MM.1S (cell line): ENCODE measurements around the gene TYW1.
"Not testable (repeated sequence)": the region's sequence is repeated elsewhere in the genome, so short reads cannot be mapped to it uniquely, and the experiment has no call there.

ENCODE experiments used
- DNase-seq: peaks from one replicate; pipeline ENCODE4 v3.0.0-alpha.2; 2015
- H2AFZ ChIP-seq: fragments of 300-600 bp; sonication (generic); 2 replicates; pipeline ENCODE4 v1.6.0; 2016; ENCODE audit warnings: antibody characterized with exemption, low read length
- H3F3A ChIP-seq: fragments of 300-600 bp; sonication (generic); 2 replicates; pipeline ENCODE4 v1.6.1; 2016; ENCODE audit warnings: mild to moderate bottlenecking, antibody characterized with exemption, low read length, moderate library complexity, mixed read lengths; ENCODE audit not compliant: insufficient read depth
- H3K27ac ChIP-seq: fragments of 300-600 bp; sonication (generic); 2 replicates; pipeline ENCODE4 v1.5.1; 2016; ENCODE audit warnings: mild to moderate bottlenecking, low read length
- H3K27me3 ChIP-seq: fragments of 300-600 bp; sonication (generic); replicated peaks from 2 replicates; pipeline ENCODE4 v1.6.0; 2016; ENCODE audit warnings: low read length; ENCODE audit not compliant: insufficient read depth
- H3K36me3 ChIP-seq: fragments of 300-600 bp; sonication (generic); replicated peaks from 2 replicates; pipeline ENCODE4 v1.6.1; 2016; ENCODE audit warnings: mild to moderate bottlenecking, low read length, mixed read lengths; ENCODE audit not compliant: insufficient read depth
- H3K4me1 ChIP-seq: fragments of 300-600 bp; sonication (generic); 2 replicates; pipeline ENCODE4 v1.6.1; 2016; ENCODE audit warnings: low read length, mixed read lengths
- H3K4me2 ChIP-seq: fragments of 300-600 bp; sonication (generic); 2 replicates; pipeline ENCODE4 v1.6.0; 2016; ENCODE audit warnings: low read depth, low read length
- H3K4me3 ChIP-seq: fragments of 300-600 bp; sonication (generic); 2 replicates; pipeline ENCODE4 v1.5.1; 2016; ENCODE audit warnings: low read length, mixed read lengths
- H3K79me2 ChIP-seq: fragments of 300-600 bp; sonication (generic); 2 replicates; pipeline ENCODE4 v1.6.1; 2016; ENCODE audit warnings: mixed run types, low read length, mixed read lengths
- H3K9ac ChIP-seq: fragments of 300-600 bp; sonication (generic); 2 replicates; pipeline ENCODE4 v1.6.1; 2016; ENCODE audit warnings: low read length, mixed read lengths
- H3K9me2 ChIP-seq: fragments of 300-600 bp; sonication (generic); replicated peaks from 2 replicates; pipeline ENCODE4 v1.6.1; 2016; ENCODE audit warnings: mild to moderate bottlenecking, low read length, mixed read lengths; ENCODE audit not compliant: insufficient read depth
- H3K9me3 ChIP-seq: fragments of 300-600 bp; sonication (generic); replicated peaks from 2 replicates; pipeline ENCODE4 v1.6.1; 2016; ENCODE audit warnings: mild to moderate bottlenecking, low read length, mixed read lengths; ENCODE audit not compliant: insufficient read depth
- H4K20me1 ChIP-seq: fragments of 300-600 bp; sonication (generic); 2 replicates; pipeline ENCODE4 v1.6.1; 2016; ENCODE audit warnings: mild to moderate bottlenecking, low read length, moderate library complexity, mixed read lengths; ENCODE audit not compliant: insufficient read depth
- EZH2 ChIP-seq: fragments of 300-600 bp; sonication (generic); optimal IDR thresholded peaks from 2 replicates; pipeline ENCODE3; 2017; ENCODE audit warnings: low read depth, mild to moderate bottlenecking, antibody characterized with exemption, low read length, mixed read lengths
- EZH2phosphoT487 ChIP-seq: fragments of 300-600 bp; sonication (generic); IDR thresholded peaks from 2 replicates; pipeline ENCODE4 v1.6.1; 2018; ENCODE audit warnings: antibody characterized with exemption, low read length
- TF ChIP-seq, protein P1 (sequence below): fragments of 300-600 bp; sonication (generic); IDR thresholded peaks from 2 replicates; pipeline ENCODE4 v1.5.1; 2016; ENCODE audit warnings: antibody characterized with exemption, low read length, mixed read lengths

TYW1 gene

DNA sequence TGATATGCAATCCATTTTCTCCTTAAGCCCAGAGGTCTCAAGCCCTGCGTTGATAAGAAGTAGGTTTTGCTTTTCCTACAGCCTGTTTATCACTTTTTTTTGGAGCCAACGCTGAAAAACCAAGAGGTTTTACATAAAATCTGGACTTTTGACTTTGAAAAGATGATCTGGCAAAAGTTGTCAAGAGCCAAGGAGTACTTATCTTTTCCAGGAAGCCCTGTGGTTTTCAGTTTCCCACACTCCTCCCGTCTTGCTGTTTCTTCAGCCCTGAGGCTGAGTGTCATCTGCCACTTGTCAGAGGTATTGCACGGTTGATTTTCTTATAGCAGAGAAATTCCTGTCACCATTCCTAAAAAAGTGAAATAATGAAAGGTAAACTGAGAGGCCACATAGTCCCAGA, 108.7 kb downstream of the TYW1 start:
- TF ChIP-seq EZH2phosphoT487: no peak
- TF ChIP-seq, protein P1, sequence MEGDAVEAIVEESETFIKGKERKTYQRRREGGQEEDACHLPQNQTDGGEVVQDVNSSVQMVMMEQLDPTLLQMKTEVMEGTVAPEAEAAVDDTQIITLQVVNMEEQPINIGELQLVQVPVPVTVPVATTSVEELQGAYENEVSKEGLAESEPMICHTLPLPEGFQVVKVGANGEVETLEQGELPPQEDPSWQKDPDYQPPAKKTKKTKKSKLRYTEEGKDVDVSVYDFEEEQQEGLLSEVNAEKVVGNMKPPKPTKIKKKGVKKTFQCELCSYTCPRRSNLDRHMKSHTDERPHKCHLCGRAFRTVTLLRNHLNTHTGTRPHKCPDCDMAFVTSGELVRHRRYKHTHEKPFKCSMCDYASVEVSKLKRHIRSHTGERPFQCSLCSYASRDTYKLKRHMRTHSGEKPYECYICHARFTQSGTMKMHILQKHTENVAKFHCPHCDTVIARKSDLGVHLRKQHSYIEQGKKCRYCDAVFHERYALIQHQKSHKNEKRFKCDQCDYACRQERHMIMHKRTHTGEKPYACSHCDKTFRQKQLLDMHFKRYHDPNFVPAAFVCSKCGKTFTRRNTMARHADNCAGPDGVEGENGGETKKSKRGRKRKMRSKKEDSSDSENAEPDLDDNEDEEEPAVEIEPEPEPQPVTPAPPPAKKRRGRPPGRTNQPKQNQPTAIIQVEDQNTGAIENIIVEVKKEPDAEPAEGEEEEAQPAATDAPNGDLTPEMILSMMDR: no peak
- no peak for TF ChIP-seq EZH2
- no peak overlapping the region for H3K9ac ChIP-seq
- H3K27me3 ChIP-seq: no peaks in the 10 kb centered on the region
- H3K9me2 ChIP-seq: no peaks in the 10 kb centered on the region
- no peaks in the 10 kb centered on the region for H3K79me2 ChIP-seq
- no peaks in the 10 kb centered on the region for H3K9me3 ChIP-seq
- peak; percentile 16 for DNase-seq
- no peaks in the 10 kb centered on the region for H3F3A ChIP-seq
- no peak overlapping the region for H3K4me3 ChIP-seq
- H3K27ac ChIP-seq: no peak overlapping the region
- peaks cover 8% of the 10 kb centered on the region; the same call in 1 of the 2 replicates for H3K4me1 ChIP-seq
- H3K4me2 ChIP-seq: peak overlapping the region; percentile 24; the same call in 1 of the 2 replicates
- H4K20me1 ChIP-seq: no peaks in the 10 kb centered on the region
- H3K36me3 ChIP-seq: no peaks in the 10 kb centered on the region
- H2AFZ ChIP-seq: no peak overlapping the region

DNA sequence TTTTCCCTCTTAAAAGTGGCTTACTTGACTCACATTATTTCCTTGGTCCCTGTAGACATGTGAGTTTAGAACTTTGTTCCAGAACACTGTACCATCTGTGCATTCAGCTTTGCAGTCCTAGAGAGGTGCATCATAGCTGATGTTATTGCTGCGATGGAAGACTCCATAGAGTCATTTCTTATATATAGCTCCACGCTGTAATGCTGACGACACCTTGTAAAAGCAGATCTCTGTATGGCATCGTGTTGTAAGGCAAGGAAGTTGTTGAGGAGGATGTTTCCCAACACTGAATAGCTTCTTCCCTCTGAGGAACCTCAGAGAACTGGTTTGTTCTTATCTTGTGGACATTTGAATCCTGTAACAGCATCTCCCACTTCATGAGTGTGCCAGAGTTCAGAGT, 109.6 kb downstream of the TYW1 start:
- not testable (repeated sequence) for H4K20me1 ChIP-seq, H3F3A ChIP-seq, H3K27me3 ChIP-seq, H3K27ac ChIP-seq, H3K4me2 ChIP-seq, H3K4me3 ChIP-seq, H3K4me1 ChIP-seq, H3K9me3 ChIP-seq, H2AFZ ChIP-seq, H3K9me2 ChIP-seq, DNase-seq, H3K79me2 ChIP-seq, H3K36me3 ChIP-seq, H3K9ac ChIP-seq

DNA sequence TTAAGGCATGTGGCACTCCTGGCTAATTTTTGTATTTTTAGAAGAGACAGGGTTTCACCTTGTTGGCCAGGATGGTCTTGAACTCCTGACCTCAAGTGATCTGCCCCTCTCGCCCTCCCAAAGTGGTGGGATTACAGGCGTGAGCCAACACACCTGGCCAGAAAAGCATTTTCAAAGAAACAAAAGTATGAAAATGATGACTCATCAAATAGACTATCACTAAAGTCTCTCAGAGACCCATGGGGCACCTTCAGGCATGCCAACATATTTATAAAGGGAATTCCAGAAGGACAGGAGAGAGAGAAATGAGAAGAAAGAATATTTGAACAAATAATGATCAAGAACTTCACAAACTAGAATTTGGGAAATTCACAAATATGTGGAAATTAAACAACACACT, 114.7 kb downstream of the TYW1 start:
- H3K9me3 ChIP-seq, H3K4me1 ChIP-seq, H4K20me1 ChIP-seq, H3K27ac ChIP-seq, H3K9me2 ChIP-seq, DNase-seq, H3K4me2 ChIP-seq, H3F3A ChIP-seq, H3K9ac ChIP-seq, H2AFZ ChIP-seq, H3K27me3 ChIP-seq, H3K36me3 ChIP-seq, H3K4me3 ChIP-seq, H3K79me2 ChIP-seq: not testable (repeated sequence)

DNA sequence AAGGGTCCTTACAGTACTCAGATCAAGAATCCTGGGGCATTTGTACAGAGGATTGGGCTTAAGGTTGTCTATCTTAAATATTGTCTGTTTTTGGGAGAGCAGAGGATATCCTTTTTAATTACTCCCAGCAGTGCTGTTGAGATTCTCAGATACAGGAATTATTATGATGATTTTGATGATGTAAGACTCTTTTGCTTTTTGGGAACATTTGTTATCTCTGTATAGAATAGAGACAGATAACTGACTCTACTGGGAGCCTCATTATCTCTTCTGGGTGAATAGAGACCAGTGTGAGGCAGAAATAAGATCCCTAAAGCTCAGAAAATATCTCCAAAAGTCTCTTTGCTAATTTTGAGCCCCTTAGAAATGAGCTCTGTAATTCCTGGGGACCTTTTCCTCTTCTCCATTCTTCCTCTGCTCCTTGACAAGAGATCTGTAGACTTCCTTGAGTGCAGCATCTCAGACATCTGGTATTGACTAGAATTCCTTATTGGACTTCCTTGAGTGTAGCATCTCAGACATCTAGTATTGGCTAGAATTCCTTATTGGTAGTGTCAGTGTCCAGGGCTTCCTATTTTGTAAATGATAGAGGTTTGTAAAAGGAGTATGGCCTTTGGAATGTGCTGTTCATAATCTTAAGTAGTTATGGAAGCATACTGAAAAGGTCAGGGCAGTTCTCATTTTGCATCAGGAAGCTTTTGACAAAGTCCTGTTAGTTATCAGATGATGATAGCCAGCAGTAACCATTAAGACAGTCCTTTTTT, 118.0 kb downstream of the TYW1 start:
- not testable (repeated sequence) for H3K27me3 ChIP-seq, H3K4me2 ChIP-seq, H3K4me3 ChIP-seq, H3K4me1 ChIP-seq, H3K36me3 ChIP-seq, H2AFZ ChIP-seq, H3K9me3 ChIP-seq, H3K9me2 ChIP-seq, H3K27ac ChIP-seq, H3K79me2 ChIP-seq, DNase-seq, H3K9ac ChIP-seq, H4K20me1 ChIP-seq, H3F3A ChIP-seq

DNA sequence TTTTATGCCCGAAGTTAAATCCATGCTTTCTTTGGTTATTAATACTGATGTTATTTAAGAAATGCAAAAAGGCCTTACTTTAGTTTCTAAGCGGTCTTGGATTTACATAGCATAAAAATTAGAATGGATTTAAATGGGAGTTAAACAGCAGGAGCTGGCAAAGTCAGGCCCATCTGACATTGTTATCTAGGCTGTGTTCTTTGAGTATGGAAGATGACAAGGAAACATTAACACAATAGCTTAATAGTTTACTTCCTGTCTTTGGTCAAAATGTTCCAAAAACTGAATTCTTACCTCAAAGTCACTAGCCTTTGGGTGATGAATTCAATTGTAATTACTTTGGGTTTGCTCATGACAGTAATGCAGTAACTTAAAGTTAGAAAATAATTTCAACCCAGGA, 123.9 kb downstream of the TYW1 start:
- not testable (repeated sequence) for H4K20me1 ChIP-seq, H3K79me2 ChIP-seq, H3K27me3 ChIP-seq, H3K36me3 ChIP-seq, H3K4me1 ChIP-seq, H3K4me2 ChIP-seq, H3K9me3 ChIP-seq, H2AFZ ChIP-seq, DNase-seq, H3K9me2 ChIP-seq, H3K4me3 ChIP-seq, H3F3A ChIP-seq, H3K27ac ChIP-seq, H3K9ac ChIP-seq

DNA sequence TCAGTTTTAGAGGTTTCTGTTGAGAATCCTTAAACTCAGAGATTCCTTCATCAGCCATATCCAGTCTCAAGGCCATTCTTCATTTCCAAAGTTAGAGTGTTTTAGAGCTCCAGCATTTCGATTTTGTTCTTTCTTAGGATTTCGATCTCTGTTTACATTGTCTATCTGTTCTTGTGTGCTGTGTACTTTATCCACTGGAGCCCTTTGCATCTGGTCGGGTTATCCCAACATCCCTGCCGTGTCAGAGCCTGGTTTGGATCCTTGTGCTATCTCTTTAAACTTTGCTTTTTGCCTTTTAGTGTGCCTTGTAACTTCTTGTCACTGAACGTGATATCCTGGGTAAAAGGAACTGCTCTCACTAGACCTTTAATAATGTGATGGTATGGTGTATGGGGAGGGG, 131.6 kb downstream of the TYW1 start:
- H3K79me2 ChIP-seq, H4K20me1 ChIP-seq, H3K4me1 ChIP-seq, H3F3A ChIP-seq, H3K27ac ChIP-seq, DNase-seq, H3K4me3 ChIP-seq, H2AFZ ChIP-seq, H3K9me2 ChIP-seq, H3K36me3 ChIP-seq, H3K9ac ChIP-seq, H3K27me3 ChIP-seq, H3K9me3 ChIP-seq, H3K4me2 ChIP-seq: not testable (repeated sequence)

DNA sequence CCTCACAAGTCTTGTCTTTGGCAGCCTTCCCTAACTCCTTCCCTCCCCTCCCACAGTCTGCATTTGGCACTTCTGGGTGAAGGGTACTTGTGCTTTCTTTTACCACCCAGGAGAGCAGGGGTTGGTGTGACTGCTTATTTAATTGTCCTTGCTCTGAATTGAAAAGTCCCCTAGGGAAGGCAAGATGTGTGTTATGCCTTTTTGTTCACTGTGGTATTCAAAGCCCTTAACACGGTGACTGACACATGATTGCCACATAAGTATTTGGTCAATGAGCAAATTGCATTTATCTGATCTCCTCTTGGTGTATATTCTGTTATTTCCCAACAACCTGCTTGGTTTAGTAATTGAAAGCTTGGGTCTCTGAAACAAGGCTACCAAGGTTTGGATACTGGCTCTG, 134.1 kb downstream of the TYW1 start:
- H3K9me3 ChIP-seq, DNase-seq, H3K27me3 ChIP-seq, H3K9me2 ChIP-seq, H3K4me1 ChIP-seq, H3K4me2 ChIP-seq, H3K27ac ChIP-seq, H3K36me3 ChIP-seq, H3F3A ChIP-seq, H3K9ac ChIP-seq, H3K4me3 ChIP-seq, H3K79me2 ChIP-seq, H2AFZ ChIP-seq, H4K20me1 ChIP-seq: not testable (repeated sequence)
